IMR-90 (cell line): ENCODE measurements around the gene KCNK7. TPM values are rescaled to one million over a fixed set of nuclear protein-coding genes. Genes with fewer than 3 reads are reported as not detected.
A peak's percentile ranks its signal among the peaks of the same experiment; 100 is the strongest.

Experiments used
- MAZ ChIP-seq: IDR thresholded peaks from 2 replicates; pipeline ENCODE4 v1.6.1; 2012; ENCODE audit warnings: low read depth, mild to moderate bottlenecking, low read length, improper control_type of control experiment, moderate library complexity, borderline replicate concordance
- polyA plus RNA-seq, 3 experiments: library from polyadenylated mRNA; depleted of rRNA; stranded (reverse); fragments of >200 nt; gene quantifications; 2 replicates each; pipeline ENCODE4 v1.2.3, GENCODE V29; 2012; ENCODE audit warnings: low replicate concordance in 1 of 3
- total RNA-seq: library from RNA; depleted of rRNA; stranded (reverse); fragments of >200 nt; gene quantifications from 2 replicates; pipeline ENCODE4 v1.2.3, GENCODE V29; 2012
- TF ChIP-seq, protein P1 (sequence below): fragments of 150-350 bp; IDR thresholded peaks from 2 replicates; pipeline ENCODE4 v1.6.1; 2016; ENCODE audit warnings: low read depth, mild to moderate bottlenecking, low read length, moderate library complexity, borderline replicate concordance

Gene KCNK7
- total and polyA plus RNA-seq, 2 of the 4 experiments (the other 2 are of a cell fraction), result 0.09 TPM; not detected in 1

DNA sequence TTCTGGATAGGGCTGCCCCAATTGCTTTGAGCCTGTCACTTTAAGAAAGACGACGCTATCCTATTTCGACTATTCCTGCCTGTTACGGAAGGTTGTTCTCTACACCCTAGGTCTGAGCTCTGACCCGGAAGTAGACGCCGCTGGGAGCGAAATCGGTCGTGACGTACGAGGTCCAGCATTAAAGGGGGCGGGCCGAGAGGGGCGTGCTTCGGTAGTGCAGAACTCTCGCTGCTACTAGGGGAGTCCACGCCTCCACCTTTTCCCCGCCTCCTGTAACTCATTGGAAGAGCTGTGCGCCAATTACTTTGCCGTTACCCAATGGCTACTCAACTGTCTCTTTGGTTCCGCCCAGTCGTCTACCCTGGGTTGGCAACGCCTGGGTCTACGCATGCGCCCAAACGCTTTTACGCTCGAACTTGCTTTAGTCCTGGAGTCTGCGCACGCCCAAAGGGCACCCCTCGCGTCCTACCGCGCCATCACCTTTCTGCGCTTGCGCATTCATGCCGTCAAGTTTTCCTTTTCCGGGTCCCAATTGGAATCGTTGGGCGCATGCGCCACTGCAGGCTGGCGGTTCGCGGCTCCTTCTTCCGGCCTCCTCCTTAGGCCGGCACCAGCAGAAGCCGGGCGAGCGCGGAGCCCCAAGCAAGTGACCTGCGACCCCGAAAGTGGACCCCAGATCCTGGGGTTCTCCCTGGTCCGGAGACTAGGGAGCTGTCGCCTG lies 19.8 kb upstream of the KCNK7 start, which contains the start of gene PCNX3 (continued):
- TF ChIP-seq, protein P1, sequence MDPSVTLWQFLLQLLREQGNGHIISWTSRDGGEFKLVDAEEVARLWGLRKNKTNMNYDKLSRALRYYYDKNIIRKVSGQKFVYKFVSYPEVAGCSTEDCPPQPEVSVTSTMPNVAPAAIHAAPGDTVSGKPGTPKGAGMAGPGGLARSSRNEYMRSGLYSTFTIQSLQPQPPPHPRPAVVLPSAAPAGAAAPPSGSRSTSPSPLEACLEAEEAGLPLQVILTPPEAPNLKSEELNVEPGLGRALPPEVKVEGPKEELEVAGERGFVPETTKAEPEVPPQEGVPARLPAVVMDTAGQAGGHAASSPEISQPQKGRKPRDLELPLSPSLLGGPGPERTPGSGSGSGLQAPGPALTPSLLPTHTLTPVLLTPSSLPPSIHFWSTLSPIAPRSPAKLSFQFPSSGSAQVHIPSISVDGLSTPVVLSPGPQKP, result no peak
- peak; percentile 73; the same call in 1 of the 2 replicates for TF ChIP-seq MAZ
